Testis (tissue), 2 donors: ENCODE data around the gene TTLL8.

Experiments
- CTCF ChIP-seq, 3 experiments: fragments of 450-650 bp in 2 of 3; fragments of 200-600 bp in 1 of 3; sonication (generic) in 1 of 3; IDR thresholded peaks; one replicate each; pipeline ENCODE4 v1.5.1; 2016 to 2019; ENCODE audit warnings: antibody characterized with exemption in 3 of 3, mild to moderate bottlenecking in 2 of 3, moderate library complexity in 1 of 3
- POLR2A ChIP-seq: fragments of 450-650 bp; IDR thresholded peaks from one replicate; pipeline ENCODE4 v1.6.1; 2017; ENCODE audit warnings: antibody characterized with exemption, mild to moderate bottlenecking, moderate library complexity

DNA sequence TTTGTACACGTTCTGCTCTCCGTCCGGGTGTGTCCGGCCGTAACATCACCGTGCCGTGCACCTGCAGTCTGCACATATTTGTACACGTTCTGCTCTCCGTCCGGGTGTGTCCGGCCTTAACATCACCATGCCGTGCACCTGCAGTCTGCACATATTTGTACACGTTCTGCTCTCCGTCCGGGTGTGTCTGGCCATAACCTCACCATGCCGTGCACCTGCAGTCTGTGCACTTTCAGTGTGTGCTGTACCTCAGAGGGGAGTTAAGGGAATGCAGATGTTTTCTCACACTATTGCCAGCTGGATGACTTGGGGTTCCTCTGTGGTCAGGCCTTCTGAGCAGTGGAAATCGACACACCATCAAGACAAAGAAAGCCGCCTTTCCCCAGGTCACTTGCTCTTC is 4.2 kb downstream of the TTLL8 start:
- TF ChIP-seq CTCF (IDR thresholded peaks at IDR 0.05) (no peak), POLR2A (no peak)
